A673 (cell line): ENCODE results near the gene PLN.

Experiments
- CTCF ChIP-seq: fragments of 300-800, 200-600 bp; sonication (generic); conservative IDR thresholded peaks from 2 replicates; pipeline ENCODE4 v1.5.1; 2017; ENCODE audit warnings: low read depth, mild to moderate bottlenecking, antibody characterized with exemption, low read length, moderate library complexity, mixed read lengths
- EZH2 ChIP-seq: fragments of 200-600 bp; sonication (generic); IDR thresholded peaks from 2 replicates; pipeline ENCODE4 v1.6.1; 2017; ENCODE audit warnings: borderline replicate concordance, low read depth, mild to moderate bottlenecking, mixed read lengths, antibody characterized with exemption, low read length; ENCODE audit not compliant: poor library complexity, severe bottlenecking

DNA sequence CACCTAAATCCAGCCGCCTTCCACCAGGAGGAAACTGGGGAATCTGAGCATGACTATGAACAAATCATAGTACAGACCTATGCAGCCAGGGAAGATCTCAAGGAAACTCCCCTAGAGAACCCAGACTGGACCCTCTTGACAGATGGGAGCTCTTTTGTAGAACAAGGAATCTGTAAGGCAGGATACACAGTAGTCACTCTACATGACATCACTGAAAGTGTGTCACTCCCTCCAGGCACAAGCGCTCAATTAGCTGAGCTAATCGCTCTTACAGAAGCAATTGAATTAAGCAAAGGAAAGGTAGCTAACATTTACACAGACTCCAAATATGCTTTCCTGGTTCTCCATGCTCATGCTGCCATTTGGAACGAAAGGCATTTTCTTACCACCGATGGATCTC, 36.8 kb downstream of the PLN start:
- TF ChIP-seq EZH2 (no peak), CTCF (no peak)
